ENCODE measurements around the gene SYP.

The SYP gene

DNA sequence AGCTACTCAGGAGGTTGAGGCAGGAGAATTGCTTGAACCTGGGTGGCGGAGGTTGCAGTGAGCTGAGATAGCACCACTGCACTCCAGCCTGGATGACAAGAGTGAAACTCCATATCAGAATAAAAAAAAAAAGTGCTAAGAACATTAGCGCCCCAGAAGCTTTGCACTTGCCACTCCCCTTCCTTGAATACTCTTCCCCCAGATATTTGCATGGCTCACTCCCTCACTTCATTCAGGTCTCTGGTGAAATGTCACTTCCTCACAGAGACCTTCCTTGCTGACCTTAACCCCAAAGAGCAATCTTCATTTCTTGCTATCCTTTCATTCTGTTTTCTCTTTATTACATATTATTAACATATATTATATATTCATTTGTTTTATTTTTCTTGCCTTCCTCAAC, 21.9 kb upstream of the SYP start:
- ChIA-PET CTCF (no interaction called here), POLR2A (no interaction called here)
- no peaks in the 10 kb centered on the region for H3K4me1 ChIP-seq (ENCODE audit: control insufficient read depth, insufficient read depth, low read length)
- H3K27ac ChIP-seq (ENCODE audit: extremely low read depth, low read depth, low read length) = no peak overlapping the region
- H3K36me3 ChIP-seq (ENCODE audit: control insufficient read depth in 2 of 2, insufficient read depth in 1 of 2, low read length in 2 of 2) = no peaks in the 10 kb centered on the region
- no peaks in the 10 kb centered on the region for H3K9me3 ChIP-seq (ENCODE audit: control insufficient read depth, insufficient read depth, low read depth, low read length)
- TF ChIP-seq ZNF114 (tag by site-specific recombination; IDR thresholded peaks at IDR 0.05) (no peak), MZF1 (tag by site-specific recombination; IDR thresholded peaks at IDR 0.05; ENCODE audit: borderline replicate concordance) (no peak), ZNF239 (tag by site-specific recombination; IDR thresholded peaks at IDR 0.05) (no peak)
- TF ChIP-seq, protein P1, sequence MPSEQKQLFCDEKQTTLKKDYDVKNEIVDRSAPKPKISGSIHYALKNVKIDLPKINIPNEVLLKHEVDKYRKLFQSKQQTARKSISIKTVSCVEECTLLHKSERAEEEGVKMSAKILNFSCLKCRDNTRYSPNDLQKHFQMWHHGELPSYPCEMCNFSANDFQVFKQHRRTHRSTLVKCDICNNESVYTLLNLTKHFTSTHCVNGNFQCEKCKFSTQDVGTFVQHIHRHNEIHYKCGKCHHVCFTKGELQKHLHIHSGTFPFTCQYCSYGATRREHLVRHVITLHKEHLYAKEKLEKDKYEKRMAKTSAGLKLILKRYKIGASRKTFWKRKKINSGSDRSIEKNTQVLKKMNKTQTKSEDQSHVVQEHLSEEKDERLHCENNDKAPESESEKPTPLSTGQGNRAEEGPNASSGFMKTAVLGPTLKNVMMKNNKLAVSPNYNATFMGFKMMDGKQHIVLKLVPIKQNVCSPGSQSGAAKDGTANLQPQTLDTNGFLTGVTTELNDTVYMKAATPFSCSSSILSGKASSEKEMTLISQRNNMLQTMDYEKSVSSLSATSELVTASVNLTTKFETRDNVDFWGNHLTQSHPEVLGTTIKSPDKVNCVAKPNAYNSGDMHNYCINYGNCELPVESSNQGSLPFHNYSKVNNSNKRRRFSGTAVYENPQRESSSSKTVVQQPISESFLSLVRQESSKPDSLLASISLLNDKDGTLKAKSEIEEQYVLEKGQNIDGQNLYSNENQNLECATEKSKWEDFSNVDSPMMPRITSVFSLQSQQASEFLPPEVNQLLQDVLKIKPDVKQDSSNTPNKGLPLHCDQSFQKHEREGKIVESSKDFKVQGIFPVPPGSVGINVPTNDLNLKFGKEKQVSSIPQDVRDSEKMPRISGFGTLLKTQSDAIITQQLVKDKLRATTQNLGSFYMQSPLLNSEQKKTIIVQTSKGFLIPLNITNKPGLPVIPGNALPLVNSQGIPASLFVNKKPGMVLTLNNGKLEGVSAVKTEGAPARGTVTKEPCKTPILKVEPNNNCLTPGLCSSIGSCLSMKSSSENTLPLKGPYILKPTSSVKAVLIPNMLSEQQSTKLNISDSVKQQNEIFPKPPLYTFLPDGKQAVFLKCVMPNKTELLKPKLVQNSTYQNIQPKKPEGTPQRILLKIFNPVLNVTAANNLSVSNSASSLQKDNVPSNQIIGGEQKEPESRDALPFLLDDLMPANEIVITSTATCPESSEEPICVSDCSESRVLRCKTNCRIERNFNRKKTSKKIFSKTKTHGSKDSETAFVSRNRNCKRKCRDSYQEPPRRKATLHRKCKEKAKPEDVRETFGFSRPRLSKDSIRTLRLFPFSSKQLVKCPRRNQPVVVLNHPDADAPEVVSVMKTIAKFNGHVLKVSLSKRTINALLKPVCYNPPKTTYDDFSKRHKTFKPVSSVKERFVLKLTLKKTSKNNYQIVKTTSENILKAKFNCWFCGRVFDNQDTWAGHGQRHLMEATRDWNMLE (tag by site-specific recombination; conservative IDR thresholded peaks at IDR 0.05; ENCODE audit: low read depth) = no peak
- TF ChIP-seq, protein P2, sequence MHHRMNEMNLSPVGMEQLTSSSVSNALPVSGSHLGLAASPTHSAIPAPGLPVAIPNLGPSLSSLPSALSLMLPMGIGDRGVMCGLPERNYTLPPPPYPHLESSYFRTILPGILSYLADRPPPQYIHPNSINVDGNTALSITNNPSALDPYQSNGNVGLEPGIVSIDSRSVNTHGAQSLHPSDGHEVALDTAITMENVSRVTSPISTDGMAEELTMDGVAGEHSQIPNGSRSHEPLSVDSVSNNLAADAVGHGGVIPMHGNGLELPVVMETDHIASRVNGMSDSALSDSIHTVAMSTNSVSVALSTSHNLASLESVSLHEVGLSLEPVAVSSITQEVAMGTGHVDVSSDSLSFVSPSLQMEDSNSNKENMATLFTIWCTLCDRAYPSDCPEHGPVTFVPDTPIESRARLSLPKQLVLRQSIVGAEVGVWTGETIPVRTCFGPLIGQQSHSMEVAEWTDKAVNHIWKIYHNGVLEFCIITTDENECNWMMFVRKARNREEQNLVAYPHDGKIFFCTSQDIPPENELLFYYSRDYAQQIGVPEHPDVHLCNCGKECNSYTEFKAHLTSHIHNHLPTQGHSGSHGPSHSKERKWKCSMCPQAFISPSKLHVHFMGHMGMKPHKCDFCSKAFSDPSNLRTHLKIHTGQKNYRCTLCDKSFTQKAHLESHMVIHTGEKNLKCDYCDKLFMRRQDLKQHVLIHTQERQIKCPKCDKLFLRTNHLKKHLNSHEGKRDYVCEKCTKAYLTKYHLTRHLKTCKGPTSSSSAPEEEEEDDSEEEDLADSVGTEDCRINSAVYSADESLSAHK (tag by site-specific recombination; IDR thresholded peaks at IDR 0.05) = no peak
- H3K4me3 ChIP-seq (ENCODE audit: low read depth, low read length) = no peak overlapping the region

DNA sequence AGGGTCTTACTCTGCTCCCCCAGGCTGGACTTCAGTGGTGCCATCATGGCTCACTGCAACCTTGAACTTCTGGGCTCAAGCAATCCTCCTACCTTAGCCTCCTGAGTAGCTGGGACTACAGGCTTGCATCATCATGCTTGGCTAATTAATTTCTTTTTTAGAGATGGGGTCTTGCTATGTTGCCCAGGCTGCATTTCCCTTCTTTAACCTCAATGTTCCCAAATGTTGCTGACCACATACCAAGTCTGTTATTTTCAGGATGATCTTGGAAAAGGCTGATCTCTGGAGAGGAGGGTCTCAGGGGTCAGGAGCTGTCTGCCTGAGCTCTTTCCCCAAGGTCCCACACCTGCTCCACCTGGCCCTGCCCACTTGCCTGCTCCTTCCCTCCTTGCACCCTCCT, 20.1 kb upstream of the SYP start:
- Histone ChIP-seq H3K9me3 (ENCODE audit: control insufficient read depth, insufficient read depth, low read depth, low read length) (no peaks in the 10 kb centered on the region), H3K4me1 (ENCODE audit: control insufficient read depth, insufficient read depth, low read length) (no peaks in the 10 kb centered on the region), H3K36me3 (ENCODE audit: control insufficient read depth in 2 of 2, insufficient read depth in 1 of 2, low read length in 2 of 2) (no peaks in the 10 kb centered on the region), H3K27ac (ENCODE audit: extremely low read depth, low read depth, low read length) (no peak overlapping the region), H3K4me3 (ENCODE audit: low read depth, low read length) (no peak overlapping the region)
- TF ChIP-seq ZNF121 (tag by site-specific recombination; IDR thresholded peaks at IDR 0.05) = peak; percentile 80
- no peak for TF ChIP-seq ZNF677 (tag by site-specific recombination; IDR thresholded peaks at IDR 0.05)
- ChIA-PET CTCF (no interaction called here), POLR2A (no interaction called here)

DNA sequence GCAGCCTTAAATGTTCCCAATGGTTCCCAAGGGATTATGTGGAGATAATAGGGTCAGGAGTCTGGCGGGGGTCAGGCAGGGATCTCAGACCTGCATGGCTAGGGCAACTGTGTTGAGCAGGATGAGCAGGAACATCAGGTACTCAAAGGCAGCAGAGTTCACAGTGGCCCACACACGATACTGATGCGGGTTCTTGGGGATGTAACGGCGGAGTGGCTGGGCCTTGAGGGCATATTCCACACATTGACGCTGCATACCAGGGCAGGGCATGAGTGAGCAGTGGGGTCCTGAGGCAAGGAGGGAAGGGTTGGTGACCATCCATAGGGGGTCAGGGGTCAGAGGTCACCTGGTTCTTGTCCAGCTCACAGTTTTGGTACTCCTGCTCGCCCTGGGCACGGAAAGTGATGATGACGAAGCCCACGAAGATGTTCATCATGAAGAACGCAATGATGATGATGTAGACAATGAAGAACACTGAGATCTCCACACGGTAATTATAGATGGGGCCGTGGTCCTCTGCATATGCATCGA, 15.1 kb upstream of the SYP start:
- Histone ChIP-seq H3K4me3 (ENCODE audit: low read depth, low read length) (no peak overlapping the region), H3K9me3 (ENCODE audit: control insufficient read depth, insufficient read depth, low read depth, low read length) (no peaks in the 10 kb centered on the region), H3K36me3 (ENCODE audit: control insufficient read depth in 2 of 2, insufficient read depth in 1 of 2, low read length in 2 of 2) (no peaks in the 10 kb centered on the region), H3K27ac (ENCODE audit: extremely low read depth, low read depth, low read length) (no peak overlapping the region), H3K4me1 (ENCODE audit: control insufficient read depth, insufficient read depth, low read length) (no peaks in the 10 kb centered on the region)
- CTCF ChIA-PET = no interaction called here
- TF ChIP-seq, protein P3, sequence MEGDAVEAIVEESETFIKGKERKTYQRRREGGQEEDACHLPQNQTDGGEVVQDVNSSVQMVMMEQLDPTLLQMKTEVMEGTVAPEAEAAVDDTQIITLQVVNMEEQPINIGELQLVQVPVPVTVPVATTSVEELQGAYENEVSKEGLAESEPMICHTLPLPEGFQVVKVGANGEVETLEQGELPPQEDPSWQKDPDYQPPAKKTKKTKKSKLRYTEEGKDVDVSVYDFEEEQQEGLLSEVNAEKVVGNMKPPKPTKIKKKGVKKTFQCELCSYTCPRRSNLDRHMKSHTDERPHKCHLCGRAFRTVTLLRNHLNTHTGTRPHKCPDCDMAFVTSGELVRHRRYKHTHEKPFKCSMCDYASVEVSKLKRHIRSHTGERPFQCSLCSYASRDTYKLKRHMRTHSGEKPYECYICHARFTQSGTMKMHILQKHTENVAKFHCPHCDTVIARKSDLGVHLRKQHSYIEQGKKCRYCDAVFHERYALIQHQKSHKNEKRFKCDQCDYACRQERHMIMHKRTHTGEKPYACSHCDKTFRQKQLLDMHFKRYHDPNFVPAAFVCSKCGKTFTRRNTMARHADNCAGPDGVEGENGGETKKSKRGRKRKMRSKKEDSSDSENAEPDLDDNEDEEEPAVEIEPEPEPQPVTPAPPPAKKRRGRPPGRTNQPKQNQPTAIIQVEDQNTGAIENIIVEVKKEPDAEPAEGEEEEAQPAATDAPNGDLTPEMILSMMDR (tag by site-specific recombination; IDR thresholded peaks at IDR 0.05) = no peak
- TF ChIP-seq, protein P4, sequence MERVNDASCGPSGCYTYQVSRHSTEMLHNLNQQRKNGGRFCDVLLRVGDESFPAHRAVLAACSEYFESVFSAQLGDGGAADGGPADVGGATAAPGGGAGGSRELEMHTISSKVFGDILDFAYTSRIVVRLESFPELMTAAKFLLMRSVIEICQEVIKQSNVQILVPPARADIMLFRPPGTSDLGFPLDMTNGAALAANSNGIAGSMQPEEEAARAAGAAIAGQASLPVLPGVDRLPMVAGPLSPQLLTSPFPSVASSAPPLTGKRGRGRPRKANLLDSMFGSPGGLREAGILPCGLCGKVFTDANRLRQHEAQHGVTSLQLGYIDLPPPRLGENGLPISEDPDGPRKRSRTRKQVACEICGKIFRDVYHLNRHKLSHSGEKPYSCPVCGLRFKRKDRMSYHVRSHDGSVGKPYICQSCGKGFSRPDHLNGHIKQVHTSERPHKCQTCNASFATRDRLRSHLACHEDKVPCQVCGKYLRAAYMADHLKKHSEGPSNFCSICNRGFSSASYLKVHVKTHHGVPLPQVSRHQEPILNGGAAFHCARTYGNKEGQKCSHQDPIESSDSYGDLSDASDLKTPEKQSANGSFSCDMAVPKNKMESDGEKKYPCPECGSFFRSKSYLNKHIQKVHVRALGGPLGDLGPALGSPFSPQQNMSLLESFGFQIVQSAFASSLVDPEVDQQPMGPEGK (tag by site-specific recombination; IDR thresholded peaks at IDR 0.05) = no peak
- TF ChIP-seq, protein P5, sequence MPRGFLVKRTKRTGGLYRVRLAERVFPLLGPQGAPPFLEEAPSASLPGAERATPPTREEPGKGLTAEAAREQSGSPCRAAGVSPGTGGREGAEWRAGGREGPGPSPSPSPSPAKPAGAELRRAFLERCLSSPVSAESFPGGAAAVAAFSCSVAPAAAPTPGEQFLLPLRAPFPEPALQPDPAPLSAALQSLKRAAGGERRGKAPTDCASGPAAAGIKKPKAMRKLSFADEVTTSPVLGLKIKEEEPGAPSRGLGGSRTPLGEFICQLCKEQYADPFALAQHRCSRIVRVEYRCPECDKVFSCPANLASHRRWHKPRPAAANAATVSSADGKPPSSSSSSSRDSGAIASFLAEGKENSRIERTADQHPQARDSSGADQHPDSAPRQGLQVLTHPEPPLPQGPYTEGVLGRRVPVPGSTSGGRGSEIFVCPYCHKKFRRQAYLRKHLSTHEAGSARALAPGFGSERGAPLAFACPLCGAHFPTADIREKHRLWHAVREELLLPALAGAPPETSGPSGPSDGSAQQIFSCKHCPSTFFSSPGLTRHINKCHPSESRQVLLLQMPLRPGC (tag by site-specific recombination; IDR thresholded peaks at IDR 0.05) = no peak
- TF ChIP-seq, protein P6, sequence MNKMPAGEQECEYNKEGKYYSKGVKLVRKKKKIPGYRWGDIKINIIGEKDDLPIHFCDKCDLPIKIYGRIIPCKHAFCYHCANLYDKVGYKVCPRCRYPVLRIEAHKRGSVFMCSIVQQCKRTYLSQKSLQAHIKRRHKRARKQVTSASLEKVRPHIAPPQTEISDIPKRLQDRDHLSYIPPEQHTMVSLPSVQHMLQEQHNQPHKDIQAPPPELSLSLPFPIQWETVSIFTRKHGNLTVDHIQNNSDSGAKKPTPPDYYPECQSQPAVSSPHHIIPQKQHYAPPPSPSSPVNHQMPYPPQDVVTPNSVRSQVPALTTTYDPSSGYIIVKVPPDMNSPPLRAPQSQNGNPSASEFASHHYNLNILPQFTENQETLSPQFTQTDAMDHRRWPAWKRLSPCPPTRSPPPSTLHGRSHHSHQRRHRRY (tag by site-specific recombination; IDR thresholded peaks at IDR 0.05) = no peak
- TF ChIP-seq ZNF48 (tag by site-specific recombination; IDR thresholded peaks at IDR 0.05) (no peak), REPIN1 (tag by site-specific recombination; IDR thresholded peaks at IDR 0.05; ENCODE audit: low read depth) (no peak)
- TF ChIP-seq, protein P7, sequence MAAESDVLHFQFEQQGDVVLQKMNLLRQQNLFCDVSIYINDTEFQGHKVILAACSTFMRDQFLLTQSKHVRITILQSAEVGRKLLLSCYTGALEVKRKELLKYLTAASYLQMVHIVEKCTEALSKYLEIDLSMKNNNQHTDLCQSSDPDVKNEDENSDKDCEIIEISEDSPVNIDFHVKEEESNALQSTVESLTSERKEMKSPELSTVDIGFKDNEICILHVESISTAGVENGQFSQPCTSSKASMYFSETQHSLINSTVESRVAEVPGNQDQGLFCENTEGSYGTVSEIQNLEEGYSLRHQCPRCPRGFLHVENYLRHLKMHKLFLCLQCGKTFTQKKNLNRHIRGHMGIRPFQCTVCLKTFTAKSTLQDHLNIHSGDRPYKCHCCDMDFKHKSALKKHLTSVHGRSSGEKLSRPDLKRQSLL (tag by site-specific recombination; IDR thresholded peaks at IDR 0.05) = no peak
- POLR2A ChIA-PET = no interaction called here
